Loucy (cell line): ENCODE results near the gene PTPRN2.

Experiments
- H2AFZ ChIP-seq: fragments of 200-600 bp; sonication (generic); 2 replicates; pipeline ENCODE4 v1.6.0; 2016; ENCODE audit warnings: antibody characterized with exemption, mild to moderate bottlenecking, low read length, moderate library complexity
- H3F3A ChIP-seq: fragments of 200-600 bp; 2 replicates; pipeline ENCODE4 v1.6.0; 2016; ENCODE audit warnings: antibody characterized with exemption, low read depth, mild to moderate bottlenecking
- H3K27me3 ChIP-seq: fragments of 200-600 bp; sonication (generic); 2 replicates; pipeline ENCODE4 v1.6.1; 2014; ENCODE audit warnings: low read length, mild to moderate bottlenecking; ENCODE audit not compliant: insufficient read depth, poor library complexity, severe bottlenecking
- H3K36me3 ChIP-seq: fragments of 200-600 bp; sonication (generic); 2 replicates; pipeline ENCODE4 v1.6.1; 2016; ENCODE audit warnings: low read length; ENCODE audit not compliant: insufficient read depth
- H3K4me1 ChIP-seq: fragments of 200-600 bp; sonication (generic); 2 replicates; pipeline ENCODE4 v1.5.1; 2014; ENCODE audit warnings: low read length, mild to moderate bottlenecking; ENCODE audit not compliant: insufficient read depth, poor library complexity, severe bottlenecking
- H3K4me2 ChIP-seq: fragments of 200-600 bp; sonication (generic); 2 replicates; pipeline ENCODE4 v1.6.0; 2014; ENCODE audit warnings: antibody characterized with exemption, low read length, low read depth, mild to moderate bottlenecking; ENCODE audit not compliant: poor library complexity, severe bottlenecking
- H3K4me3 ChIP-seq: fragments of 200-600 bp; sonication (generic); 2 replicates; pipeline ENCODE4 v1.5.1; 2014; ENCODE audit warnings: low read length, mild to moderate bottlenecking, mixed read lengths; ENCODE audit not compliant: poor library complexity, severe bottlenecking
- H3K79me2 ChIP-seq: fragments of 200-600 bp; sonication (generic); 2 replicates; pipeline ENCODE4 v1.6.1; 2014; ENCODE audit warnings: low read length; ENCODE audit not compliant: insufficient read depth
- H3K9ac ChIP-seq: fragments of 200-600 bp; sonication (generic); 2 replicates; pipeline ENCODE4 v1.6.0; 2014; ENCODE audit warnings: mild to moderate bottlenecking, low read depth, low read length, moderate library complexity; ENCODE audit not compliant: poor library complexity, severe bottlenecking
- H3K9me2 ChIP-seq: fragments of 200-600 bp; sonication (generic); replicated peaks from 2 replicates; pipeline ENCODE4 v1.6.1; 2016; ENCODE audit warnings: low read depth, low read length, mixed read lengths
- H3K9me3 ChIP-seq: fragments of 200-600 bp; sonication (generic); 2 replicates; pipeline ENCODE4 v1.6.1; 2014; ENCODE audit warnings: mild to moderate bottlenecking, antibody characterized with exemption, low read length, low read depth; ENCODE audit not compliant: insufficient read depth
- H4K20me1 ChIP-seq: fragments of 200-600 bp; sonication (generic); 2 replicates; pipeline ENCODE4 v1.6.0; 2014; ENCODE audit warnings: antibody characterized with exemption, low read length, mild to moderate bottlenecking; ENCODE audit not compliant: insufficient read depth, poor library complexity, severe bottlenecking
- CTCF ChIP-seq: fragments of 200-600 bp; sonication (generic); conservative IDR thresholded peaks from 2 replicates; pipeline ENCODE4 v1.5.1; 2014; ENCODE audit warnings: mild to moderate bottlenecking, antibody characterized with exemption, low read length
- EZH2phosphoT487 ChIP-seq: fragments of 200-600 bp; IDR thresholded peaks from 2 replicates; pipeline ENCODE4 v1.6.1; 2018; ENCODE audit warnings: antibody characterized with exemption, mild to moderate bottlenecking, moderate library complexity, borderline replicate concordance

PTPRN2 gene

DNA sequence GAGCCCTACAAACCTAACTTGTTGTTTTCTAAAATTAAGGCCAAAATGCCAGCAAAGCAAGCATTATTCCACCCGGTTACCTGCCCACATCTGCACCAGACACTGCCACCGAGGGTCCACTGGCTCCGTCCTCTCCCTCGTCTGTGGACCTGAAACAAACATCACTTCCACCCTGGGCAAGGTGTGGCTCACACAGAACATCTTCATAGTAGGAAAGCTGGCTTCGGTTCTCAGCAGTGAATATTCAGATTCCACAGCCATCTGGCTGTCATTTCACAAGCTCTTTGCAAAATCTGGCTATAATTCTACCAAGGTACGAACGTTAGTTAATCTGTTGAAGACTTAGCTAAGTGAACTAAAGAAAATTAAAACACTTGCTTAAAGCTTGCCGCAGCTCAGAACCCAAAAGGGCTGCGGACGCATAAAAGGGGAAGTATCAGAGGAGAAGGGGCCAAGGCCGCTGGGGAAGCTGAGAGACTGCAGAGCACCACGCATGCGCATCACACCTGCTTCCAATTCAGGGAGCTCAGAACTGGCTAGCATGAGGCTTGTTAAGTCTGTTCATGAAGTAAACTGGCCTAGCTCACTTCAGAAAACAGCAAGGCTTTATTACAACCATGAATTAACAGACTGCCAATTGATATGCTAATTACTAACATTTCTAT lies 46.1 kb downstream of the PTPRN2 start:
- Histone ChIP-seq H4K20me1 (no peaks in the 10 kb centered on the region), H3K36me3 (no peaks in the 10 kb centered on the region), H3K9me2 (no peaks in the 10 kb centered on the region), H3F3A (no peaks in the 10 kb centered on the region), H3K4me3 (no peak overlapping the region), H3K4me2 (no peak overlapping the region), H3K9ac (no peak overlapping the region), H3K9me3 (peaks cover 19% of the 10 kb centered on the region; the same call in 1 of the 2 replicates), H3K27me3 (no peaks in the 10 kb centered on the region), H3K4me1 (no peaks in the 10 kb centered on the region), H3K79me2 (no peaks in the 10 kb centered on the region), H2AFZ (no peak overlapping the region)
- TF ChIP-seq CTCF, result no peak
- TF ChIP-seq EZH2phosphoT487, result no peak

DNA sequence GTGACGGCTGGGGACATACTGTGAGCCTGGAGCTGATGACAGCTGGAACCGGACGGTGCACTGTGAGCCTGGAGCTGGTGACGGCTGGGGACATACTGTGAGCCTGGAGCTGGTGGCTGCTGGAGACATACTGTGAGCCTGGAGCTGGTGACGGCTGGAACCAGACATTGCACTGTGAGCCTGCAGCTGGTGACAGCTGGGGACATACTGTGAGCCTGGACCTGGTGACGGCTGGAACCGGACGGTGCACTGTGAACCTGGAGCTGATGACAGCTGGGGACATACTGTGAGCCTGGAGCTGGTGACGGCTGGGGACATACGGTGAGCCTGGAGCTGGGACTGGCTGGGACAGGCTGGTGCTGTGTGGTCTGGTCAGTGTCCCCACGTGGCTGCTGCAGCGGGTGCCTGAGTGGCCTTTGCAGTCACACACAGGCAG lies 47.9 kb downstream of the PTPRN2 start:
- Histone ChIP-seq H3K9me3 (peaks cover 27% of the 10 kb centered on the region; the same call in 1 of the 2 replicates), H2AFZ (no peak overlapping the region), H3K4me1 (no peaks in the 10 kb centered on the region), H3K4me2 (no peak overlapping the region), H3K4me3 (no peak overlapping the region), H4K20me1 (no peaks in the 10 kb centered on the region), H3K9ac (no peak overlapping the region), H3K79me2 (no peaks in the 10 kb centered on the region), H3F3A (no peaks in the 10 kb centered on the region), H3K36me3 (no peaks in the 10 kb centered on the region), H3K9me2 (no peaks in the 10 kb centered on the region), H3K27me3 (no peaks in the 10 kb centered on the region)
- no peak for TF ChIP-seq CTCF

DNA sequence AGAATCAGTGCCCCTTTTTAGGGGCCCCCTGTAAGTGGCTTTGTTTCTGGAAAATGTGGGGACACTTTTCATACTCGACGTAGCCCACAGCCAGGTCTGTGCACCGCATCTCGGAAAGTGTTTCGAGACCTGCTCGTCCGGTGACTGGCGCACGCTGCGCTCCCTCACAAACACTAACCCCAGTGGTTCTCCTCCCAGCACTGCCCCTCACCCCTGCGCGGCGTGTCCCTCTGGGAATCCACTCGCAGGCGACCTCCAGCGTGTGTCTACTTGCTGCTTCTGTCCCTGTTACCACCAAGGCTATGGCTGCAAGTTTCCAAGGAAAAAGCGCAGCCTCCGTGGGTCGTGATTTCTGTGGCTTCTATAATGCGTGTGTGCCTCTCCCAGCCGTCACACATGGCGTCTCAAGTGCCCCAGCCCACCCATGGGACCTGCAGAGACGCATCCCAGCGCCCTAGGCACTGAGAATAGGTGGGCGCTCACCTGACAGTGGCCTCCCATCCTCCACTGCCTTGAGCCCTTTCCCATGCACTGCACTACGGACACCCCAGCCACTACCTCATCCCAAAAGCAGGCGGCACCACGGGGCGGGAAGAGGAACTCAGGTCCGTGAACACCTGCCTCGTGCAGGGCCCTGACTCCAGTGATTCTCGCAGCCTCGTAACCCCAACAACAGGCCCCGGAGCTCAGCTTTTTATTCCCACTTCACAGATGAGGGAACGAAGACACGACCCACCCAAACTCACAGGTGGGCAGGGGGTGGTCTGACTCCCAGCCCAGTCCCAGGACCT lies 49.3 kb downstream of the PTPRN2 start:
- peaks cover 31% of the 10 kb centered on the region; the same call in 1 of the 2 replicates for H3K9me3 ChIP-seq
- H3K4me3 ChIP-seq, result no peak overlapping the region
- no peak overlapping the region for H3K9ac ChIP-seq
- TF ChIP-seq EZH2phosphoT487 (no peak), CTCF (no peak)
- H3F3A ChIP-seq, result no peaks in the 10 kb centered on the region
- no peak overlapping the region for H2AFZ ChIP-seq
- H3K79me2 ChIP-seq, result no peaks in the 10 kb centered on the region
- no peak overlapping the region for H3K4me2 ChIP-seq
- H3K36me3 ChIP-seq, result no peaks in the 10 kb centered on the region
- H3K9me2 ChIP-seq, result no peaks in the 10 kb centered on the region
- no peaks in the 10 kb centered on the region for H4K20me1 ChIP-seq
- no peaks in the 10 kb centered on the region for H3K27me3 ChIP-seq
- no peaks in the 10 kb centered on the region for H3K4me1 ChIP-seq
